ENCODE data around the gene PRIM2. TPM values are rescaled to one million over a fixed set of nuclear protein-coding genes. Genes with fewer than 3 reads are reported as not detected.
"Not testable (repeated sequence)": the region's sequence is repeated elsewhere in the genome, so short reads cannot be mapped to it uniquely, and the experiment has no call there.

The PRIM2 gene
- total RNA-seq, 2 donors from 2014 or later = 7.3 to 11.4 TPM

DNA sequence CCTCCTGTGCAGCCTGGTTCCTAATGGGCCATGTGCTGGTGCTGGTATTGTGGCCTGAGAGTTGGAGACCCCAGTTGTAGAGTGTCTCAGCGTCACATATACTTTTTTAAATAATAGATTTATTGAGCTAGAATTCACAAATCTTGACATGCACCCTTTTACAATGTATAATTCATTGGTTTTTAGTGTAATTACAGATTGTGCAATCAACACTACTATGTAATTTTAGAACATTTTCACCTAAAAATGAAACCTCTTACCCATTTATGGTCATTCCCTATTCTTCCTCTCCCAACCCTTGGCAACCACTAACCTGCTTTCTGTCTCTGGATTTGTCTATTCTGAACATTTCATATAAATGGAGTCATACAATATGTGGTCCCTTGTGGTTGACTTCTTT, 10.6 kb downstream of the PRIM2 start:
- Histone ChIP-seq H3K36me3 (peaks cover 16% of the 10 kb centered on the region), H3K4me3 (no peak overlapping the region), H3K9me3 (peaks cover 24% of the 10 kb centered on the region), H3K4me1 (ENCODE audit: control insufficient read depth in 1 of 2, low read depth in 2 of 2) (no peaks in the 10 kb centered on the region), H3K27ac (no peak overlapping the region), H3K27me3 (replicated peaks; ENCODE audit: insufficient read depth) (no peaks in the 10 kb centered on the region)
- ATAC-seq (ENCODE audit: insufficient number of reproducible peaks, low FRiP score, low read depth) = no peak
- TF ChIP-seq, protein P1, sequence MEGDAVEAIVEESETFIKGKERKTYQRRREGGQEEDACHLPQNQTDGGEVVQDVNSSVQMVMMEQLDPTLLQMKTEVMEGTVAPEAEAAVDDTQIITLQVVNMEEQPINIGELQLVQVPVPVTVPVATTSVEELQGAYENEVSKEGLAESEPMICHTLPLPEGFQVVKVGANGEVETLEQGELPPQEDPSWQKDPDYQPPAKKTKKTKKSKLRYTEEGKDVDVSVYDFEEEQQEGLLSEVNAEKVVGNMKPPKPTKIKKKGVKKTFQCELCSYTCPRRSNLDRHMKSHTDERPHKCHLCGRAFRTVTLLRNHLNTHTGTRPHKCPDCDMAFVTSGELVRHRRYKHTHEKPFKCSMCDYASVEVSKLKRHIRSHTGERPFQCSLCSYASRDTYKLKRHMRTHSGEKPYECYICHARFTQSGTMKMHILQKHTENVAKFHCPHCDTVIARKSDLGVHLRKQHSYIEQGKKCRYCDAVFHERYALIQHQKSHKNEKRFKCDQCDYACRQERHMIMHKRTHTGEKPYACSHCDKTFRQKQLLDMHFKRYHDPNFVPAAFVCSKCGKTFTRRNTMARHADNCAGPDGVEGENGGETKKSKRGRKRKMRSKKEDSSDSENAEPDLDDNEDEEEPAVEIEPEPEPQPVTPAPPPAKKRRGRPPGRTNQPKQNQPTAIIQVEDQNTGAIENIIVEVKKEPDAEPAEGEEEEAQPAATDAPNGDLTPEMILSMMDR (IDR thresholded peaks at IDR 0.05) = no peak
- DNase-seq (ENCODE audit: low spot score) = no peak

DNA sequence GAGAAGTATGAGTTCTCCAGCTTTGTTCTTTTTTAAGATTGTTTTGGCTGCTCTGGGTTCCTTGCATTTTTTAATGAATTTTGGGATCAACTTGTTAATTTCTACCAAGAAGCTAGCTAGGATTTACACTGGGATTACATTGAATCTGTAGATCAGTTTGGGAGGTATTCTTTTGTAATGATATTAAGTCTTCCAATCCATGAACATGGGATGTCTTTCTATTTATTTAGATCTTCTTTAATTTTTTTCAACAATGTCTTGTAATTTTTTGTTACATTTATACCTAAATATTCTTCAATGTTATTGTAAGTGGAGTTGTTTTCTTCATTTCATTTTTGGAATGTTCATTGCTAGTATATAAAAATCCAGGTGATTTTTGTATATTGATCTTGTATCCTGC, 12.5 kb downstream of the PRIM2 start:
- Histone ChIP-seq H3K27ac (no peak overlapping the region), H3K27me3 (replicated peaks; ENCODE audit: insufficient read depth) (no peaks in the 10 kb centered on the region), H3K4me1 (ENCODE audit: control insufficient read depth in 1 of 2, low read depth in 2 of 2) (no peaks in the 10 kb centered on the region), H3K4me3 (no peak overlapping the region), H3K9me3 (peaks cover 24% of the 10 kb centered on the region), H3K36me3 (peaks cover 16% of the 10 kb centered on the region)
- ATAC-seq (ENCODE audit: insufficient number of reproducible peaks, low FRiP score, low read depth) = no peak
- DNase-seq (ENCODE audit: low spot score) = no peak
- TF ChIP-seq, protein P1 (IDR thresholded peaks at IDR 0.05) = no peak

DNA sequence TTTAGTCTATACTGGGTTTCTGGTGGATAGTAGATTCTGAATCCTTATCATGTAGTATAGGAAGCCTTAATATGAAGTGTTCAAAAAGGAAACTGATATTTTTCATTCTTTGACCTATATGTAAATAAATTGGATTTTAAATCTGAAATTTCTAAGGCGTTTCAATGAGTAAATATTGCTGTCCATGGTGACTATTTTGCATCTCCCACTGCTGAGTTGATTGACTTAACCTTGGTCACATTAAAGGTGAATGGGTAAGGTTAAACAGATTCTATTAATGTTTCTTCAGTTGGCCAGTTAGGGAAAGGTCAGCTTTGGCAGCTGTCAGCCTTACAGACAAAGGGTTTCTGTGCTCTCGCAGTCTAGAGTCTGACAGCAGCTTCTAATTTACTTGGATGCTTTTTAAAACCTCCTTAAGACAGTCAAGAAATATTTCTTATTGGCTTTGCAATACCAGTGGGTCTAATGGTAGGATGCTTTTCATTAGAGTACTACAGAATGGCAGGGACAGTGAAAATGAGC, 24.8 kb downstream of the PRIM2 start:
- Histone ChIP-seq H3K9me3 (no peaks in the 10 kb centered on the region), H3K4me1 (ENCODE audit: control insufficient read depth in 1 of 2, low read depth in 2 of 2) (no peaks in the 10 kb centered on the region), H3K27me3 (replicated peaks; ENCODE audit: insufficient read depth) (no peaks in the 10 kb centered on the region), H3K27ac (no peak overlapping the region), H3K36me3 (no peaks in the 10 kb centered on the region), H3K4me3 (no peak overlapping the region)
- DNase-seq (ENCODE audit: low spot score) = no peak
- ATAC-seq (ENCODE audit: insufficient number of reproducible peaks, low FRiP score, low read depth) = no peak
- TF ChIP-seq, protein P1 (IDR thresholded peaks at IDR 0.05) = no peak

DNA sequence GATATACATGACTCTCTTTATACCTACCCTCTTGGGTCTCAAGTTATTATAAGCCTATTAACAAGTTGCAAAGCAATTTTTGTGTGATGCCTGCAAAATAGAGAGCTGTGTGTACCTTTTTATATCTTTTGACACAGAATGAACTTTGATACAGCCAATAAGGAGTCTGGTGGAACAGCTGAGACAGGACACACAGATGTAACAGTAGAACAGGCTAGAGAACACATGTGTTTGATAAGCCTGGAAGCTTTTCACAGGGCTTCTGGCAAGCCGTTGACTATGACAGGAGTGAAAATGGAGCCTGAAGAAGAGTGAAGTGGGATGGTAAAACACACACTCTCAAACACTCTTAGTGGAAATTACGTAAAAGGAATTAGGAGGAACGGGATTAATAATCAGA, 25.9 kb downstream of the PRIM2 start:
- H3K27me3 ChIP-seq (replicated peaks; ENCODE audit: insufficient read depth); ATAC-seq (ENCODE audit: insufficient number of reproducible peaks, low FRiP score, low read depth); H3K4me1 ChIP-seq (ENCODE audit: control insufficient read depth in 1 of 2, low read depth in 2 of 2); H3K36me3 ChIP-seq; H3K9me3 ChIP-seq; DNase-seq (ENCODE audit: low spot score); H3K4me3 ChIP-seq; H3K27ac ChIP-seq: not testable (repeated sequence)

DNA sequence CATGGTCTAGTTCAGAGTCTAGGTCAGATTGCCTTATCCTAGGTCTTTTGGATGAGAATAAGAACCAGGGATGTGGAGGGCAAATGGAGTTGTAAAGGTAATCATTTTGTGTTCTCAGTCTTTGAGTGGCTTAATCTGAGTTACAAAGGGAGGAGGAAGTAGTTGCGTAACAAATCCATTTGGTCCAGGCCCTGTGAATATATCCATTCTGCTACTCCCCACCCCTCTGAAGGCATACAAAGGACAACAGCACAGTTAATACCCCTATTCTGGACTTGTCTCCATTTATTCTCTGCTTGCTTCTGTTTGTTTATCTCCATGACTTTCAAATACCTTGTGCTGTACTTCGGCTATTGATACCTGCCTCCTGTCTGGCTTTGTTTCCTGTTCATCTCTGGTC, 29.3 kb downstream of the PRIM2 start:
- DNase-seq (ENCODE audit: low spot score); H3K36me3 ChIP-seq; H3K9me3 ChIP-seq; H3K4me1 ChIP-seq (ENCODE audit: control insufficient read depth in 1 of 2, low read depth in 2 of 2); ATAC-seq (ENCODE audit: insufficient number of reproducible peaks, low FRiP score, low read depth); H3K27me3 ChIP-seq (replicated peaks; ENCODE audit: insufficient read depth); H3K27ac ChIP-seq; H3K4me3 ChIP-seq: not testable (repeated sequence)

DNA sequence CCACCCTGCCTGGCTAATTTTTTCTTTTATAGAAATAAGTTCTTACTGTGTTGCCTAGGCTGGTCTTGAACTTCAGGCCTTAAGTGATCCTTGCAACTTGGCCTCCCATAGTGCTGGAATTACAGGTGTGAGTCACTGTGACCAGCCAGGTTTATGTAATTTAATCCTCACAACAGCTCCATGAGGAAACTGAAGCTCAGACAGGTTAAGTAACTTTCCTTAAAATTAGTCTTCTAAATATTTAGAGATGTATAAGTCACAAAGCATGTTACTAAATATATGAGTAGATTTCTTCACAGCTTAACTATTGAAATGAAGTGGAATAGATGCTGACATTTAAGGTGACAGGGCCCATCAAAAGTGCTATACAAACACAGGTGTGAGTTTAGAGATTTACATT, 30.2 kb downstream of the PRIM2 start:
- not testable (repeated sequence) for H3K27ac ChIP-seq; DNase-seq (ENCODE audit: low spot score); H3K4me3 ChIP-seq; H3K9me3 ChIP-seq; H3K4me1 ChIP-seq (ENCODE audit: control insufficient read depth in 1 of 2, low read depth in 2 of 2); ATAC-seq (ENCODE audit: insufficient number of reproducible peaks, low FRiP score, low read depth); H3K36me3 ChIP-seq; H3K27me3 ChIP-seq (replicated peaks; ENCODE audit: insufficient read depth)

DNA sequence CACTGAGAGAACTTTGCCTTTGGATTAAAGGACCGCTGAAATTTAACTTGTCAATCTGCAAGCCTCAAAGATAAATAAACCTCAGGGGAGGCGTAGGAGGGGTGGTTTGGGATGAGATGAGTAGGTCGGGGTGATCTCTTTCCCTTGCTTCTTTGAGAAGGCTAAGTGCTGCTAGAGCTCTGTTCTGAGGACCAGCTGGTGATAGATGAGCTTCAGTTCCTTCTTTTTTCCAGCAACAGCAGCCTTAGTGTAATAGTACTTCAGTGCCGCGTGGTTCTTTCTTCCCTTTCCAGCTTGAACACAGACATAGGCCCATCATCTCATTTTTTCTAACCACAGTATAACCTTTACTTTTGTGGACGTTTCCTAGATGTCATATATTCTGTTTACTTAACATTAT, 33.0 kb downstream of the PRIM2 start:
- DNase-seq (ENCODE audit: low spot score); H3K36me3 ChIP-seq; H3K27ac ChIP-seq; ATAC-seq (ENCODE audit: insufficient number of reproducible peaks, low FRiP score, low read depth); H3K9me3 ChIP-seq; H3K4me3 ChIP-seq; H3K4me1 ChIP-seq (ENCODE audit: control insufficient read depth in 1 of 2, low read depth in 2 of 2); H3K27me3 ChIP-seq (replicated peaks; ENCODE audit: insufficient read depth): not testable (repeated sequence)

DNA sequence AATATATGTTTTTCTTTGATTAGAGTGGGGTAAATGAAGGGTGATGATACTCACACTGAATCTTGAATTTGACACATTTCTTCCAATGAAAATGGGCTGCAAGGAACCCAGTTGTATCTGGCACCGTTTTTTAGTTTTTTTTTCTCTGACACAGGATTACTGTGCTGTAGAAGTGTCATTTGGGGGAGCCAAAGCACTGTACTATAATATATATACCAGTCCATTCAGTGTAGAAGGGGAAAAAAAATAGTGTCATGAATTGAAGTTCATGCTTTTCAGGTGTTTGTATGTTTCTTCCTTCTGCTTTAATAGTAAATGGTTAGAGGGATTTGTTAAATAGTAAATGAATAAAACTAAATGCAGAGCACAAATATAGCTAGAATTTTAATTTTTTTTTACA, 35.2 kb downstream of the PRIM2 start:
- not testable (repeated sequence) for H3K4me3 ChIP-seq; H3K27ac ChIP-seq; H3K27me3 ChIP-seq (replicated peaks; ENCODE audit: insufficient read depth); H3K9me3 ChIP-seq; ATAC-seq (ENCODE audit: insufficient number of reproducible peaks, low FRiP score, low read depth); H3K36me3 ChIP-seq; DNase-seq (ENCODE audit: low spot score); H3K4me1 ChIP-seq (ENCODE audit: control insufficient read depth in 1 of 2, low read depth in 2 of 2)

DNA sequence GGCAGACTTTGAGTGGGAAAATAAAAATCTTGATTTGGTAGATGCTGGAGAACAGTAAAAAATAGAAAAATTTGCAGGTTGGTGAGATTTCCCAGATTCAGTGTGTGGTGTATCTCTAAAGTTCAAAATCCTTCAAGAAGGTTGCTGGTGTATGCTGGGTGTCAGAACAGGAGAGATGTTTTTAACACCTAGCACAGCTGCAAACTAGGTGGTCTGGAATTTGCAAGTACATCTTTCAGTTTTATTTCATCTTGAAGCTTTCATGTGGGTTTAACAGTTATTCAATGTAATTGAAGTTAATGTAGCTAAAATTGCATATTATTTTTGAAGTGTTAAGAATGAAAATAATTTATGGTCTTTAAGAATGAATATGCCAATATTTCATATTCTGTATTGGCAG, 40.9 kb downstream of the PRIM2 start:
- H3K9me3 ChIP-seq; H3K4me1 ChIP-seq (ENCODE audit: control insufficient read depth in 1 of 2, low read depth in 2 of 2); H3K27ac ChIP-seq; H3K36me3 ChIP-seq; DNase-seq (ENCODE audit: low spot score); H3K27me3 ChIP-seq (replicated peaks; ENCODE audit: insufficient read depth); H3K4me3 ChIP-seq; ATAC-seq (ENCODE audit: insufficient number of reproducible peaks, low FRiP score, low read depth): not testable (repeated sequence)

DNA sequence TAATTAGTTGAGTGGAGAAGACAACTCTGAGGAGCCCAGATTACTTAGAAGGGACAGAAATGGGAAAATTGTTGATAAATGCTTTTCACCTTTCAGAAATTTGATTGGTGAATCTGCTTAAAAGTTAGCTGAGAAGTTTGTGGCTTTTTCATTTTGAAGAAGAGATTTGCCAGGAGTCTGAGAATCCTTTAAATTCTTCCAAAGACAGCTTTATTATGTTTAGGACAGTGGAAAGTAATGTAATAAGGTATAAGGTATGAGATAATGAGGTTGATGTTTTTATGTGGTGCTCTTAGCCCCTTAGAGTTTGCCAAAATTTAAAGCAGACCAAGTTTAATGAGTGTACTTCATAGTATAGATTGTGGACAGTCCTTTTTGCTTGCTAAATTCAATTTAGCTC, 42.3 kb downstream of the PRIM2 start:
- not testable (repeated sequence) for DNase-seq (ENCODE audit: low spot score); H3K36me3 ChIP-seq; H3K4me3 ChIP-seq; H3K4me1 ChIP-seq (ENCODE audit: control insufficient read depth in 1 of 2, low read depth in 2 of 2); H3K27me3 ChIP-seq (replicated peaks; ENCODE audit: insufficient read depth); H3K27ac ChIP-seq; ATAC-seq (ENCODE audit: insufficient number of reproducible peaks, low FRiP score, low read depth); H3K9me3 ChIP-seq
